Stomach smooth muscle (tissue), 2 donors: Measurements from ENCODE around the gene BRWD1.

ENCODE experiments used
- H3K27ac ChIP-seq: one replicate; pipeline ENCODE4 v1.7.0; 2013; ENCODE audit warnings: mild to moderate bottlenecking, low read length, inconsistent platforms
- H3K27me3 ChIP-seq, 2 donors: one replicate each; pipeline ENCODE4 v1.7.0; 2013; ENCODE audit warnings: low read length in 2 of 2; ENCODE audit not compliant: insufficient read depth in 2 of 2, control insufficient read depth in 1 of 2
- H3K36me3 ChIP-seq, 2 donors: one replicate each; pipeline ENCODE4 v1.7.0; 2013; ENCODE audit warnings: low read length in 2 of 2; ENCODE audit not compliant: control insufficient read depth in 2 of 2, insufficient read depth in 2 of 2
- H3K4me1 ChIP-seq: one replicate; pipeline ENCODE4 v1.7.0; 2013; ENCODE audit warnings: low read length; ENCODE audit not compliant: control insufficient read depth, insufficient read depth
- H3K4me3 ChIP-seq, 2 donors: one replicate each; pipeline ENCODE4 v1.7.0; 2013; ENCODE audit warnings: low read length in 2 of 2
- H3K9ac ChIP-seq, 2 donors: one replicate each; pipeline ENCODE4 v1.7.0; 2013; ENCODE audit warnings: low read length in 2 of 2, mild to moderate bottlenecking in 1 of 2
- H3K9me3 ChIP-seq, 2 donors: one replicate each; pipeline ENCODE4 v1.7.0; 2013; ENCODE audit warnings: low read length in 2 of 2; ENCODE audit not compliant: control insufficient read depth in 2 of 2
- donor health status: healthy.
- donor health status: Pancreatic carcinoma.

Gene BRWD1

DNA sequence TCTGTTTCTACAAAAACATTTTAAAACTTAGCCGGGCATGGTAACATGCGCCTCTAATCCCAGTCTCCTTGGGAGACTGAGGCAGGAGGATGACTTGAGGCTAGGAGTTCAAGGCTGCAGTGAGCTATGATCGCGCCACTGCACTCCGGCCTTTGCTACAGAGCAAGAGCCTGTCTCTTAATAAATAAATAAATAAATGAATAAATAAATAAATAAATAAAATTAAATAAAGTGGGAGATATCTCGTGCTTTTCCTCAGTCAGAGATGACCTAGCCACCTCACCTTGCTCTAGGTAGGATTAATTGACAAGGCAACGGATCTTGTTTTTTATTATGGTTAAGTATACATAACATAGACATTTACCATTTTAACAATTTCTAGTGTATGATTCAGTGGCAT, 14.3 kb upstream of the BRWD1 start:
- no peak overlapping the region for H3K27ac ChIP-seq
- no peaks in the 10 kb centered on the region for H3K36me3 ChIP-seq
- no peak overlapping the region for H3K9ac ChIP-seq
- no peaks in the 10 kb centered on the region for H3K9me3 ChIP-seq
- H3K27me3 ChIP-seq: no peaks in the 10 kb centered on the region
- no peaks in the 10 kb centered on the region for H3K4me1 ChIP-seq
- H3K4me3 ChIP-seq: no peak overlapping the region

GRCh38 chr21:39326607-39327307, 13.3 kb upstream of the BRWD1 start:
- Histone ChIP-seq H3K9me3 (no peaks in the 10 kb centered on the region), H3K27ac (no peak overlapping the region), H3K36me3 (no peaks in the 10 kb centered on the region), H3K4me1 (no peaks in the 10 kb centered on the region), H3K4me3 (no peak overlapping the region), H3K9ac (no peak overlapping the region), H3K27me3 (no peaks in the 10 kb centered on the region)

GRCh38 chr21:39325458-39325857, 12.0 kb upstream of the BRWD1 start:
- Histone ChIP-seq H3K4me1 (peaks cover under 1% of the 10 kb centered on the region), H3K4me3 (no peak overlapping the region), H3K9me3 (no peaks in the 10 kb centered on the region), H3K9ac (no peak overlapping the region), H3K27me3 (no peaks in the 10 kb centered on the region), H3K27ac (no peak overlapping the region), H3K36me3 (no peaks in the 10 kb centered on the region)

GRCh38 chr21:39321424-39321823, 8.0 kb upstream of the BRWD1 start:
- no peak overlapping the region for H3K9ac ChIP-seq
- H3K27me3 ChIP-seq: no peaks in the 10 kb centered on the region
- H3K4me1 ChIP-seq: peaks cover 19% of the 10 kb centered on the region
- H3K9me3 ChIP-seq: no peaks in the 10 kb centered on the region
- H3K36me3 ChIP-seq: no peaks in the 10 kb centered on the region
- H3K27ac ChIP-seq: no peak overlapping the region
- no peak overlapping the region for H3K4me3 ChIP-seq

DNA sequence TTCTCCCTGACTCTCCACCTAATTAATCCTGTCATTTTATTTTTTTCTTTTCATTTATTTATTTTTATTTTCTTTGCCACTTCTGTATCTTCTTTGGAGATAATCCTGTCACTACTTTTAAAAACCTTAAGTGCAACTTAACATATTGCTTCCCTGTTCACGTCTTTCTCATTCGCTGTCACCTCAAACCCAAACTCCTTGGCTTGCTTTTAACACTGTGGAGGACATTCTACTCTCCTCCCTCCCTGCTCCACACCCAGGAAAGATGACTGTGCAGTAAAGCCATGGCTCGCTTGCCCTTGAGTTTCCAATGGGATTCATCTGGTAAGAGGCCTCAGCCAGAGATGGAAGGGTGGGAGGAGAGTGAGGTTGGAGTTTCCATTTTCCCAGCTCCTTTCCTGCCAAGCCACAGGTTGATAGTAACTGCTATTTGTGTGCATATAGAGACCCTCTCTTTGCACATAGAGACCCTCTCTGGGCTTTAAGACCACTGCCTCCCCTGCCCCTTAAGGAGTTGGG, 6.4 kb upstream of the BRWD1 start:
- Histone ChIP-seq H3K9ac (no peak overlapping the region), H3K36me3 (no peaks in the 10 kb centered on the region), H3K27ac (peak overlapping the region; percentile 86)

DNA sequence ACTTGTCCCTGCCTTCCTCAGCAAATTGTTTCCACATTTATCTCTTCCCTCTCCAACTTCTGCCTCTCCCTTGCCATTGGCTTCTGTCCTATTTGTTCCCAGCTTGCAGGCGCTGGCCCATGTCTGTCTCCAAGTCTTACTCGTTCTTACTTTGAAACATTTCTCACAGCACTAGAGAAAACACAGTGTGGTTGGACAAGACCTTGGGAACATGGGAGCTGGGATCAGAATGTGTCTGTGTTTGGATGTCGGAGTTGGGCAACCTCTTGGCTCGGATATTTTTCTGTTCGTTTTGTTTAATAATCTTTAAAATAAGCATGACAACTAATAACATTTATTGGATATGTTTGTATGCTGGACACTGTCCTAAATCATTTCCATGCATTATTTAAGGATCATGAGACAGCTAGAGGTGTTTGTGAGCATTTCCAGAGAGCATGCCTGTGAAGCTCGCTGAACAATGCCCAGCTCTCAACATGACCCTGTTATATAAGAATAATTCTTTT, 5.9 kb upstream of the BRWD1 start:
- Histone ChIP-seq H3K9ac (no peak overlapping the region), H3K36me3 (no peaks in the 10 kb centered on the region), H3K4me1 (peaks cover 26% of the 10 kb centered on the region), H3K27ac (peak overlapping the region; percentile 86), H3K9me3 (no peaks in the 10 kb centered on the region), H3K27me3 (no peaks in the 10 kb centered on the region), H3K4me3 (peak overlapping the region in 1 of 2 donors; percentile 22)

More for the DNA sequence above, 6.4 kb upstream of the BRWD1 start:
- no peak overlapping the region for H3K4me3 ChIP-seq
- peaks cover 21% of the 10 kb centered on the region for H3K4me1 ChIP-seq
- H3K9me3 ChIP-seq: no peaks in the 10 kb centered on the region
- no peaks in the 10 kb centered on the region for H3K27me3 ChIP-seq

DNA sequence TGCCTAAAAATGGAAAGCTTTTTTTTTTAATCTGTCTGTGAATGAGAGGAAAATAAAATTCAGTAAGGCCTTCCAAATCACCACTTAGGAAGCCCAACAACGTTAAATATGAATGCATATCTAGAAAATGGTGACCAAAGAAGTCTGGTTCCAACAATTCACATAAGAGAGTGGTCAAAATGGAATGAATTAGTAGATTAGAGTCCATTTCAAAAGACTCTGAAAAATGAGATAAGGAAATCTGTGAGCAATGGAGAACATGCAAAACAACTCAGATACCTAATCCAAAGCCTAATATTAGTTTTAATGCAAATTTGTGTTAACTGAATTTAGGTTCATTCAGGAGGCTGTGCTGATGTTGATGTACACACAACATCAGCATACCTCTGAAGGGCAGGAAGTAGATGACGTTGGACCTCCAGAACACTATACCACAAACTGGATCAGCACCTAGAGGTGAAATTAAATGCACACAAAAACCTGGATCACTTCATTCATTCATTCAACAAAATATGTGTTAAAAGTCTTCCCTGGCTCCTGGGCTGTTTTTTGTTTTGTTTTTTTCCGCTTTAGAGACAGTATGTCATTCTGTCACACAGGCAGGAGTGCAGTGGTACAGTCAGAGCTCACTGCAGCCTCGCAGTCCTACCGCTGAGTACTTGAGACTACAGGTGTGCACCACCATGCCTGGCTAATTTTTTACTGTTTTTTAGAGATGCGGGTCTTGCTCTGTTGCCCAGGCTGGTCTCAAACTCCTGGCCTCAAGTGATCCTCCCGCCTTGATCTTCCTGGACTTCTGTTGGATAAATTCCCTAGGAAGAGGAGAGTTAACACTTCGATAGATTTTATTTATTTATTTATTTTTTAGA, 4.9 kb upstream of the BRWD1 start:
- no peak overlapping the region for H3K4me3 ChIP-seq
- H3K4me1 ChIP-seq: peaks cover 26% of the 10 kb centered on the region
- H3K27ac ChIP-seq: peak overlapping the region; percentile 86
- no peaks in the 10 kb centered on the region for H3K27me3 ChIP-seq
- no peak overlapping the region for H3K9ac ChIP-seq
- no peaks in the 10 kb centered on the region for H3K9me3 ChIP-seq
- no peaks in the 10 kb centered on the region for H3K36me3 ChIP-seq

DNA sequence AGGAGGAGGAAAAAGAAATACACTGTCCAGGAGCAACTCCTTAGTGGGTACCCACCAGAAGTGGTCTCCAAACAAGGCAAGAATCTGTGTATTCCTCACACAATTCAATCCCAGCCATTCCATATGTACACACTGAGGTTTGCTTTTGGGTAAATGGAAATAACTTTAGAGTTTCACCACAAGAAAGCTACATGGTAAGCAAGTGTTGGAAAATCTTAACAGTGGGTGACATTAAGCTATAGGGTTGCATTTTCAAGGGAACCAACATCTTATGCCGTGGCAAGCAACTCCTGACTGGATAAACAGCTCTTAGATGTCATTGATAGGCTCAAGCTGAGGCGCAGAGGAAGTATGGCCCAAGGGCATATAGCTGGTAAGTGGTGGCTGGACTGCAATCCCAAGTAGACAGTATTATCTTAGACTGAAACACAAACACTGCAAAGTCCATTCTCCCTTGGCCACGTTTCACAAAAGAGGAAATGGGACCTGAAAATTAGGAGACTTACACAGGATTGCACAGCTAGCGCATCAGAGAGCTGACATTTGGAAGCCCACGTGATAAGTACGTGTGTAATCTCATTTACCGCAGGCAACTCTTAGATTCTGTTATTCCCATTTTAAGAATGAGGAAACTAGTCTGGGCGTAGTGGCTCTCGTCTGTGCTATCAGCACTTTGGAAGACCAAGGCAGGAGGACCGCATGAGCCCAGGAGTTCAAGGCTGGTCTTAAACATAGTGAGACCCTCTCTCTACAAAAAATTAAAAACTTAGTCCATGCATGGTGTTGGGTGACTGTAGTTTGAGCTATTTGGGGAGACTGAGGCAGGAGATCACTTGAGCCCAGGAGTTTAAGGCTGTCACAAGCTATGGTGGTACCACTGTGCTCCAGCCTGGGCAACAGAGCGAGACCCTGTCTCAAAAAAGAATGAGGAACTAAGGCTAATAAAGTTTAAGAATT, 4.0 kb upstream of the BRWD1 start:
- Histone ChIP-seq H3K4me1 (peaks cover 26% of the 10 kb centered on the region), H3K36me3 (no peaks in the 10 kb centered on the region), H3K4me3 (no peak overlapping the region), H3K9me3 (no peaks in the 10 kb centered on the region), H3K27me3 (no peaks in the 10 kb centered on the region), H3K9ac (no peak overlapping the region), H3K27ac (no peak overlapping the region)

GRCh38 chr21:39316729-39317128, 3.3 kb upstream of the BRWD1 start:
- no peaks in the 10 kb centered on the region for H3K36me3 ChIP-seq
- no peak overlapping the region for H3K9ac ChIP-seq
- no peak overlapping the region for H3K27ac ChIP-seq
- H3K4me3 ChIP-seq: no peak overlapping the region
- H3K4me1 ChIP-seq: peaks cover 29% of the 10 kb centered on the region
- no peaks in the 10 kb centered on the region for H3K9me3 ChIP-seq
- H3K27me3 ChIP-seq: no peaks in the 10 kb centered on the region
